ENCODE results near the gene COA8. TPM values are rescaled to one million over a fixed set of nuclear protein-coding genes. Genes with fewer than 3 reads are reported as not detected.

COA8 gene
- total and polyA plus RNA-seq, 2 of the 13 experiments (the other 11 are each of a cell fraction or from before 2014, with no cell fraction given): 10.9 to 25.1 TPM

GRCh38 chr14:103518422-103519042, 44.2 kb upstream of the COA8 start (continued):
- no peak for TF ChIP-seq SRSF1 (optimal IDR thresholded peaks at IDR 0.05; ENCODE audit: low read depth, low read length)
- peak; percentile 25; the same call in 1 of the 2 replicates for TF ChIP-seq ZNF772 (CRISPR knock-in tag; IDR thresholded peaks at IDR 0.05)
- TF ChIP-seq ZNF75D (CRISPR knock-in tag; IDR thresholded peaks at IDR 0.05; ENCODE audit: borderline replicate concordance): no peak
- peak; percentile 35; the same call in 1 of the 2 replicates for TF ChIP-seq MEF2D (CRISPR knock-in tag; IDR thresholded peaks at IDR 0.05)
- TF ChIP-seq ZBTB34 (CRISPR knock-in tag; IDR thresholded peaks at IDR 0.05): 0 out of 2 replicates have a peak, but pooled peaks have one; percentile 70
- TF ChIP-seq HIVEP1 (CRISPR knock-in tag; IDR thresholded peaks at IDR 0.05): 0 out of 2 replicates have a peak, but pooled peaks have one; percentile 21
- no peak for TF ChIP-seq ZMYM2 (CRISPR knock-in tag; IDR thresholded peaks at IDR 0.05)
- TF ChIP-seq KDM2A (CRISPR knock-in tag; IDR thresholded peaks at IDR 0.05; ENCODE audit: borderline replicate concordance, low read depth): peak; percentile 70; the same call in 1 of the 2 replicates
- no peak for TF ChIP-seq HOXA3 (CRISPR knock-in tag; IDR thresholded peaks at IDR 0.05)
- peak; percentile 13; the same call in 1 of the 2 replicates for TF ChIP-seq POLR2AphosphoS5 (IDR thresholded peaks at IDR 0.05; ENCODE audit: low read depth, low read length)
- TF ChIP-seq XRCC5 (optimal IDR thresholded peaks at IDR 0.05; ENCODE audit: low read length): peak; percentile 87

Measured in HepG2 (cell line).